Measurements from ENCODE around the gene MZF1. TPM values are rescaled to one million over a fixed set of nuclear protein-coding genes. Genes with fewer than 3 reads are reported as not detected.

Gene MZF1
- total RNA-seq, 1 donor from 2014 or later: 32.4 TPM

DNA sequence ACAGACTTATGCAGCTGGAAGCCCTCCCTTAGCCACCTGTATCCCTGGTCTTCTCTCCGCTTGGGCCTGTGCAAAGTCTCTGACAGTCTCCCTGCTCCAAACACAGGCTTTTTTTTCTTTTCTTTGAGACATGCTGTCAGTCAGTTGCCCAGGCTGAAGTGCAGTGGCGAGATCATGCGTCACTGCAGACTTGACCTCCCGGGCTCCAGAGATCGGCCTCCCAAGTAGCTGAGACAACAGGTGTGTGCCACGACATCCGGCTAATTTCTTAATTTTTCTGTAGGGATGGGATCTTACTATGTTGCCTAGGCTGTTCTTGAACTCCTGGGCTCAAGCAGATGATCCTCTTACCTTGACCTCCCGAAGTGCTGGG is 1.6 kb downstream of the MZF1 start:
- peak; percentile 50 for DNase-seq (ENCODE audit: low spot score)
- intact Hi-C loops (cut with DNase I): no loop called here
- no peak for ATAC-seq

DNA sequence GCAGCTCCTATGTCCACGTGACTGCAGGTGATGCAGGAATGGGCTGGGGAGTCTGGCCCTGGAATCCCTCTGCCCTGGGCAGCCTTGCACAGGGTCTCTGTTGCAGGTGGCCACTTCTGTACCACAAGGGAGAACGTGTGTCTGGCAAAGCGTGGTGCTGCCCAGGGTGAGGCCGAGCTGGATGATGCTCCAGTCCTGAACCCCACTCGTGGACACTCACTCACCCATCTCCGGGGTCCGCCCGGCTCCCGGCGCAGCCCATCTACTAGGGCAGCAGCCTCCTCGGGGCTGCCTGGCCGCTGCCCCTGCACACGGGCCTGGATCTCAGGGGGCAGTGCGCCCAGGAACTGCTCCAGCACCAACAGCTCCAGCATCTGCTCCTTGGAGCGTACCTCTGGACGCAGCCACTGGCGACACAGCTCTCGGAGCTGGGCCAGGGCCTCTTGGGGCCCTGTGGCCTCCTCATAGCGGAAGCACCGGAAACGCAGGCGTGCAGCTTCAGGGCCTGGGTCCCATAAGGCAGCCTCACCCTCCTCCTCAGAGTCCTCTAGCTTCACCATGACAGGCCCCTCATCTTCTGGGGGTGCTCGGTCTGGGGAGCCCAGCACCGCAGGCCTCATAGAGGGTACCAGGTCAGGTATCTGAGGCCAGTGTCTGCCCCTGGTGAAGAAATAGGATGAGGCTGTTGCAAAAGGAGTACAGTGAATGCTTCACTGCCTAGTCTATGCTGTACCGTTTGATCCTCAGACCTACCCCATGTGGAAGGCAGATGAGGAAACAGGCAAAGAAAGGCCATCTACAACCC is 2.2 kb downstream of the MZF1 start:
- ATAC-seq (no peak), DNase-seq (ENCODE audit: low spot score) (peak; percentile 61)
- intact Hi-C loops (cut with DNase I): no loop called here

DNA sequence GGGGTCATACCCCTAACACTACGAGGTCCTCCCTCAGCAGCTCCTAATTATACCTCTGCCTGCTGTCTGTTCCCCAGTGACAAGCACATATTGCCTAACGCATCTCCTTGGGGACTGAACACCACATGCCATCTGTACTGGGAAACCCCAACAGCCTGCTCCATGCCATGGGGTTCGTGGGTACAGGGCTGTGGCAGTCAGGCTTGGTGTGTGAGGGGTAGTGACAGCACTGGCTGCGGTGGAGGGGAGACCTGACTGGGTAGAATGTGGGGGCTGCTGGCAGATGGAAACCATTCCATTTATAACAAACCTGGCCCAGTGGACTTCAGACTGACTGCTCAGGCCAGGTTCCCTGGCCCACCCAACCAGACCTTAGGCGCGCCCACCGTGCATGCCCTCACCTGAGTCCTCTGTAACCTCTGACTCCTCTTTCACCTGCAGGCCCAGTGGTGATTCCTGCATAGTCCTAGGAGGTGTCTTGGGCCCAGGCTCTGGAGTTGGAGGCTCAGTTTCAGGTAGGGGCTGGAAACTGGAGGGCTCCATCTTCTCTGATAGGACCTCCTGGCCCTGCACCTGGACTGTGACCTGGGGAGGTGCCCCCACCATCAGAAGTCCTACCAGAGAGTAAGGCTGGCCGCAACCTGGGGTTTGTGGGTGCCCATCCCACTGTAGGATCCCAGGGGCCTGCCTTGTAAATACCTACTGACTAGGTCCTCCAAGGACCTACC is 3.0 kb downstream of the MZF1 start:
- intact Hi-C loops (cut with DNase I): no loop called here
- peak; percentile 54 for DNase-seq (ENCODE audit: low spot score)
- no peak for ATAC-seq

DNA sequence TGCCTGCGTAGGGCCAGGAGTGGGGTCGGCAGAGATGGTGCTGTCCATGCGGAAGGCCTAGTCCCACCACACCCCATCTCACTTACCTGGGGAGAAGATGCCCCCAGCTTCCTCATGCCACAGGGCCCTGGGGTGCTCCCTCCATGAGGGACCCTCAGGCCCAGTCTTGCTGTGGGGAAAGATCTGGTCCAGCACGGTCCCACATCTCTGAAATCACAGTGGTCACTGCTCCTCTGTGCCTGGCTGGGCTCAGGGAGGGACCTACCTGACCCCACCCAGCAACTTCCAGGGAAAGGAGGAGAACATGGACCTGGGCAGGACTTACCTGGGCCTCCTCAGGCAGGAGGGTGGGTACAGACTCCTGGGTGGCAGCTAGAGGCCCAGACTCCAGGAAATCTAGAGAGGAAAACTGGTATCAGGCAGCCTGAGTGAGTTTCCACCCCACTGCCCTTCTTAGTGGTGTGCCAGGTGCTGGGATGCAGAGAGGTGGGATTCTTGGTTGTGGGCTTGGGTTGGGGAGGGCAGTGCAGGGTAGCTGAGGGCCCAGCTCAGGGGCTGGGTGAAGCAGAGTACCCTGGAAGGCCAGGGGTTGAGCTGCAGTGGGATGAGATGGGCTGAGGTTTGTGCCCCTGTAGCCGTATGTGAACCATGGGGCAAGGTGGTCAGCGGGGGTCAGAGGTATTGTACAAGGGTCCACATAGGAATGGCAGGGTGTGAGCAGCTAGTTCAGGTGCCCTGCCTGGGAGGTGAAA is 3.8 kb downstream of the MZF1 start:
- intact Hi-C loops (cut with DNase I): no loop called here
- DNase-seq (ENCODE audit: low spot score) (peak; percentile 52), ATAC-seq (no peak)

DNA sequence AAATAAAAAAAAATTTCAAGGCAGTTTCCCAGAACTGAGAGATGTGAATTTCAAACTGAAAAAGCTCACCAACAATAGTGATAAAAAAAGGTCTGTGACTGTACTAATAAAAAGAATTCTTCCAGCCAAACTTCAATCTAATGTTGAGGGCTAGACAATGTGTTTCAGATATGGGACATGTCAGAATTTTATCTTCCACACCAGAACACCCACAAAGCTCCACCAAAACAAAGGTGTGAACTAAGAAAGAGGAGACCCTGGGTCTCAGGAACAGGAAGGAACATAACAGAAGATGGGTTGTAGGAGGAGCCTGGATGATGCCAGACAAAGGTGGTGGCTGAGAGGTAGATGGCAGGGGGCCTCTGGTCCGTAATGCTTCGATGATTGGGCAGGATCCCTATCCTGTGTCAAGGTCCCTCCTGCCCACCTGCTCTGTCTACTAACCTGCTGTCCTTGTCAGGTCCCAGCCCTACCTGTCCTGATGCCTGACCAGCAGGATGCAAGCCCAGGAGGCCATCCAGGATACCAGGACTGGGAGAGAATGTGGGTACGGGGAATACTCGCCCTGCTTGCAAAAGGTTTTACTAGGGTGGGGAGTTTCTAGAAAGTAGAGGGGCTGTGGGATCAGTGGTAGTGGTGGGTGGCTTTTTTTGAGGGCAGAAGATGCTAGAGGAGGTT is 4.5 kb downstream of the MZF1 start:
- DNase-seq (ENCODE audit: low spot score) (peak; percentile 39), ATAC-seq (no peak)
- intact Hi-C loops (cut with DNase I): no loop called here

DNA sequence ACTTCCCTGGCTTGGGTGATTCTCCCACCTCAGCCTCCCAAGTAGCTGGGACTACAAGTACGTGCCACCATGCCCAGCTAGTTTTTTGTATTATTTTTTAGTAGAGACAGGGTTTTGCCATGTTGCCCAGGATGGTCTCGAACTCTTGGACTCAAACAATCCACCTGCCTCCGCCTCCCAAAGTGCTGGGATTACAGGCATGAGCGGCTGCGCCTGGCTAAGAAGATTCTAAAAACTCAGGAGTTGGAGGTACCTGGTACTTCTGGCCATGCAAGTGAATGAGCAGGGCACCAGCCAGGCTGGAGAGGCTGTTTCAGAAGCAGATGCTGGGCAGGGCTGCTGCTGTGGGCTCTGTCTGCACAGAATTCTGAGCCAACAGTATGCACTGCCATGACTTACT is 6.1 kb downstream of the MZF1 start:
- intact Hi-C loops (cut with DNase I): no loop called here
- ATAC-seq (no peak), DNase-seq (ENCODE audit: low spot score) (peak; percentile 42)

DNA sequence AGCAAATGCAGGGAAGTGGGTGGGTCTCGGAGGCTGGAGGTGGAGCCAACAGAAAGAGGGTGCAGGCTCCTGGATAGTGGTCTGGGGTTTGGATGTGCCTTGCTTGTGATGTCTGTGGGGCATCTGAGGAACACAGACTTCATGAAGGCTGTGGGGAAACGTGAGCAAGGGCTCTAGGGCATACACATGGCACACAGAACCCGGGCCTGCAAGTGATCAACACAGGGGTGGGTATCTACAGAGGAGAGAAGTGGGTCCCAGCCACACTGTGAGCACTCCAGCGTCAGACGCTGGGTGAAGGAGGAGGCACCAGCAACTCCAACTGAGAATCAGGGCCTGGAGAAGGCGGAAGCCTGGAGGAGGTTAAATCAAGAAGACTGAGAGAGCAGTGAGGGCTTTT is 9.3 kb downstream of the MZF1 start:
- intact Hi-C loops (cut with DNase I): no loop called here
- ATAC-seq: no peak
- DNase-seq (ENCODE audit: low spot score): peak; percentile 56

DNA sequence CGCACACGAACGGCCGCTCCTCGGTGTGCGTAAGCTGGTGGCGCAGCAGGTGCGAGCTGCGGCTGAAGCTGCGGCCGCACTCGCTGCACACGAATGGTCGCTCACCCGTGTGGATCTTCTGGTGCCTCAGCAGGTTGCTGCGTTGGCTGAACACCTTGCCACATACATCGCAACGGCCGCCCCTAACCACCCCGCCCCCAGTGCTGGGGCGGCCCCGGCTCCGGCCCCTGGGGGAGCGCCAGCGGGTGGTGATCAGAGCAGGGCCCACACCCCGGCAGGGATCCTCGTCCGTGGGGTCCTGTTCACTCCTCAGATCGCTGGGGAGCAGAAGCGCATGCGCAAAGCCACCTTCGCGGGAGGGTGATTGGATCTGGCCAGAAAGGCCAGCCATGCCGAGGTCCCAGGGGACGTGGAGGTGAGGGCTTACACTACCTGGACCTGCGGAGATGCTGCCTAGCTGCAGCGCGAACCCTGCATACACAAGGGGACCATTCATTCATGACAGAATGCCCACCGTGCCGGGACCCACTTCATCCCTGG is 10.0 kb downstream of the MZF1 start:
- ATAC-seq (no peak), DNase-seq (ENCODE audit: low spot score) (peak; percentile 74)
- intact Hi-C loops (cut with DNase I): no loop called here

DNA sequence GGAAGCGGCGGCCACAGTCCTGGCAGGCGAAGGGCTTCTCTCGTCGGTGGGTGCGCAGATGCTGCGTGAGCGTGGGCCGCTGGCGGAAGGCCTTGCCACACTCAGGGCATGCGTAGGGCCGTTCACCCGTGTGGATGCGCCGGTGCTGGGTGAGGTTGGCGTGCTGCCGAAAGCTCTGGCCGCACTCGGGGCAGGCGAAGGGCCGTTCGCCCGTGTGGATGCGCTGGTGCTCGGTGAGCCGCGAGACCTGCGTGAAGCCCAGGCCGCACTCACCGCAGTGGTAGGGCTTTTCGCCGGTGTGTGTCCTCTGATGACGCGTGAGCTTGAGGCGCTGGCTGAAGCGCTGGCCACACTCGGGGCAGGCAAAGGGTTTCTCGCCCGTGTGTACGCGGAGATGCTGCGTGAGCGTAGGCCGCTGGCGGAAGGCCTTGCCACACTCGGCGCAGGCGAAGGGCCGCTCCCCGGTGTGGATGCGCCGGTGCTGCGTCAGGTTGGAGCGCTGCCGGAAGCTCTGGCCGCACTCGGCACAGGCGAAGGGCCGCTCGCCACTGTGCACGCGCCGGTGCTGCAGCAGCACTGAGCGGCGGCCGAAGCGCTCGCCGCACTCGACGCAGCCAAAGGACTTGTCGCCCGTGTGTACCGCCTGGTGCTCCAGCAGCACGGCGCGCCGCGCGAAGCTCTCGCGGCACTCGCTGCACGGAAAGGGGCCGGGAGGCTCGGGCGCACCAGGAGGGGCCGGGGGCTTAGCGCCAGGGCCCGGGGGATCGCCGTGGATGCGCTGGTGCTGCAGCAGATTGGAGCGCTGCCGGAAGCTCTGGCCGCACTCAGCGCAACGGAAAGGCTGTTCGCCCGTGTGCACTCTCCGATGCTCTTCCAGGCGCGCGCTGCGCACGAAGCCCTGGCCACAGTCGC is 10.8 kb downstream of the MZF1 start:
- no peak for ATAC-seq
- peak; percentile 73 for DNase-seq (ENCODE audit: low spot score)
- intact Hi-C loops (cut with DNase I): no loop called here

DNA sequence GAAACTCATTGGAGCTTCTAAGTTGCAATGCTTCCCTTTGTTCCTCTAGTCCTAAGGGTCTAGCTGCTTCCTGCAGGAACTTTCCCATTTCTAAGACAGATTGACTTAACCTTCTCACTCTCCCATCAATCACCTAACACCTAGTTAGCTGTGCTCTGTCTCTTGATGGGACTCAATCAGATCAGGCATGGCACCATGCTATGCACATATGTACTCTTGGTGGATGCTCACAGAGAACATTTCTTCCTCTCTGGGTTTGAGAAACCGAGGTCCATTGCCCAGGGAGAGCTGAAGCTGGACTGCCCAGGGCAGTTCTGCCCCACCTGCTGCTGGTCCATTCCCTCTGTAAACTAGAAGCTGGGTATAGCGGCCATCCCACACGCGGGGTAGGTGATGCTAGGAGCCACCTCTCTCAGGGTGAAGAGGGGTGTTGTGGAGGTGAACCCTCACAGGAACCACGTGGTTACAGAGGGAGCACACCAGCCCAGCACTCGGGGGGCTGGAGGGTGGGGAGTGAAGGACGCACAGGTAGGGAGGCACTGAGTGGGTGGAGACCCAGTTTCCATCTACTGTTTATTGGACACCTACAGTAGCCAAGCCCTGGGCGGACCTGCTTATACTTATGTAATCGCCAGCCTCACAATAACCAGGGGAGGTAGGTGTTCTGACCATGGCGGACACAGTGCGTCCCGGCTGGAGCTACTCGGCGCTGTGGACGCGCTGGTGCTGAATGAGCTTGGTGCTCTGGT is 11.6 kb downstream of the MZF1 start:
- intact Hi-C loops (cut with DNase I): no loop called here
- no peak for DNase-seq (ENCODE audit: low spot score)
- ATAC-seq: no peak

DNA sequence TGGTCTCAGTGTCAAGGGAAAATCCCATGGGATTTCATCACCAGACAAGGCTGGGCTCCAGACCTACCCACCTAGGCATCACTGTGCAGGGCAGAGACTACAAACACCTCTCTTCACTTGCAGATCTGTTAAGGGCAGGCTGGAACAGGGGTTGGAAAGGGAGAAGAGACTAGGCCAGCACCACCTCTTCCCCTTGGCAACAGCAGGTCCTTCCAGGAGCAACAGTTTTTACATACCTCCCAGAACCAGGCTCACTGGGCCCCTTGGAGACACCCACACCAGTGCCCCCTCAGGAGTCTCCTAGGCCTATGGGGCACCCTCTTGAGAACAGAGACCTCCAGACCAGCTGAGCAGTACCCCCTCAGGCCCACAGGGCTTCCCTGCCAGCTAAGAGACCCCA is 12.2 kb downstream of the MZF1 start:
- intact Hi-C loops (cut with DNase I): no loop called here
- DNase-seq (ENCODE audit: low spot score) (no peak), ATAC-seq (no peak)

DNA sequence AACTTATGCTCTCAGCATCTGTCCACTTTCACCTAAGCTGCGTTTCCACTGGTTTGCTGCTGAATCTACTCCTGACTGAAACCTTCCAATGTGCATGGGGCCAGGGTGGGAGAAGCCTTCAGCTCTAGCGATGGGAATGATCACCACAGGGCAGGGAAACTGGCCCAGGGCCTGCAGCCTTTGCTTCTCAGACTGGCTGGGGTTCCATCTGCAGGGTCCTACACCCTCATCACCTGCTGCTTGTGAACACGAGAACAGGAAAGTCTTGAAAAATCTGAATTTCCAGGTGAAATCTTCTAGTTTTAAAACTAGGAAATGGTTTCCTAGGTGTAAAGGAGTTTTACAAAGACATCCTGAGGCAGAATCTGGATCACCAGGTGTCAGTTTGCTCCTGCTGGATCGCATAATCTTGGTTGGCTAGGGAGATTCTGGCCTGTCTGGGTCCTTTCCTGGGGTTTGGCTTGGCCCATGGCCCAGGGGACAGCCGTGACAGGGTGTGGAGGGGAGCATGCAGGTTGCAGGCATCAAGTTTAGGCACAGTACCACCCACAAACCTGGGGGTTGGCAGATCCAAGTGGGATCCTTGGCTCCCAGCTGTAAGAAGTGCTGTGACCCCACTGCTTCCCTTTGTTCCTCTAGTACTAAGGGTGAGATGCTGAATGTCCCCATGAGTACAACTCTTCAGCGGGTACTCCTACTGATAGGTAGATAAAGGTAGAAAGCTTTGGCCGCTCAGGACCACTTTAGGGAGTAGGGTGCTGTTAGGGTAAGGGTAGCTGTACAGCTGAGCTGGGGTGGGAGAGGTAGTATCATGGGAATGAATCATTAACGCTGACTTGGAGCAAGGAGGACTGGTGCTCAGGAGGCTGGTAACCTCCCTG is 12.9 kb downstream of the MZF1 start:
- no peak for ATAC-seq
- intact Hi-C loops (cut with DNase I): no loop called here
- DNase-seq (ENCODE audit: low spot score): no peak

DNA sequence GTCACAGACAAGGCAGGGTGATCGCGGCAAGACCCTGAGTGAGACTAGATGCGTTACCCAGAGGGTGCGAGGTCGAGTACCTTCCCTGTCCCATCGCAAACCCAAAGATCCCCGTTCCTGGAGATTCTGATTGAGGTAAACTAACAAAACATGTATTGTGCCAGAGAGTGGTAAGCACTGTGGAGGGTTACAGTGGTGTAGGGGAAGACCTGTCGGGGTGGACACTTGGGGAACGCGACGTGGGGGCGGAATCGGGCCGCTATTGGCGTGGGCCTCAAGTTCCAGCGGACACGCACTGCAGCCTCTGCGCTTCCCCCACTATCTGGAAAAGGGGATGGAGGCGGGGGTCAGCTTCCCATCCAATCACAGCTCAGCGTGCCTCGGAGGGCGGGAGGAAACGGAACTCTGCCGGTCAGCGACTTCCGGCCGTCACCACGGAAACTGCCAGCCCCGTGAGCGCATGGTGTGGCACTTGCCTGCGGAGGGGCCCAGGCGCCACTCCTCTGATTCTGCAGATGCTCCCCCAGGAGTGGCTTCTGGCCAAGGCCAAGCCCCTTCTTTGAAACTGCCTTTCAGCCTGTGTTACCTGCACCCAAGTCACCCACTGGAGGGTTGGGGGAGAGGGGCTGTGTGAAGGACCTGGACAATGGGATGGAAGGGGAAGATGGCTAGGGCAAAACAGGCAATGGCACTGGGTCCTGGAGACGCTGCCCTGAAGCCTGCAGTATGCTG is 13.7 kb downstream of the MZF1 start:
- intact Hi-C loops (cut with DNase I): no loop called here
- ATAC-seq (peak; percentile 83), DNase-seq (ENCODE audit: low spot score) (peak; percentile 95)

DNA sequence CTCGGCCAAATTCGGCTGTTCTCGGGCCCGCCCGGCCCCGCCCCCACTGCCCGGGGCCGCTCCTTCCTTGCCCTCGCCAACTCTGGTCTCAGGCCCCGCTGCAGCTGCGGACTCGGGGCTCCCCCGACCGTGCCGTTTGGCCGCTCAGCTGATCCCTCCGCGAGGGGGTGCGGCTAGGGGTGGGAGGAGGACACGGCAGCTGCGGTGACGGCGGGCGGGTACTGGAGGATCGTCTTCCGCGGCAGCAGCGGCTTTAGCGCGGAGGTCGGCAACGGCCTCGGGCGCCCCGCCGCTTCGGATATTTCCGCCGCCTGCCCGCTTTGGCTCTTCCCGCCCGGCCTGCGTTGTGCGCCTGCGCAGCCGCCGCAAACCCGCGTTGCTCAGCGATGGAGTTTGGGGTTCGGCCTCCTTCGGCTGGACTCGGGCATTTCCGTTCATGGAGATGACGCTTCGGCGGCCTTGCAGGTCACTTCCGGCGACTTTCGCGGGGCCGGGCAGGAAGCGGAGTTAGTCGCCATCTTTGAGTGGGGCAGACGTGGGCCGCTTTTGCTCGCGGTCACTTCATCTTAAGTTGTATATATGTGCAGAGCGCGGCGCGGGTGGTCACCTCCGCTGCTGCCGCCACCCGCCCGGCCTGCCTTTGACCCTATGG is 14.4 kb downstream of the MZF1 start:
- DNase-seq (ENCODE audit: low spot score) (peak; percentile 100), ATAC-seq (peak; percentile 89)
- intact Hi-C loops (cut with DNase I): no loop called here

DNA sequence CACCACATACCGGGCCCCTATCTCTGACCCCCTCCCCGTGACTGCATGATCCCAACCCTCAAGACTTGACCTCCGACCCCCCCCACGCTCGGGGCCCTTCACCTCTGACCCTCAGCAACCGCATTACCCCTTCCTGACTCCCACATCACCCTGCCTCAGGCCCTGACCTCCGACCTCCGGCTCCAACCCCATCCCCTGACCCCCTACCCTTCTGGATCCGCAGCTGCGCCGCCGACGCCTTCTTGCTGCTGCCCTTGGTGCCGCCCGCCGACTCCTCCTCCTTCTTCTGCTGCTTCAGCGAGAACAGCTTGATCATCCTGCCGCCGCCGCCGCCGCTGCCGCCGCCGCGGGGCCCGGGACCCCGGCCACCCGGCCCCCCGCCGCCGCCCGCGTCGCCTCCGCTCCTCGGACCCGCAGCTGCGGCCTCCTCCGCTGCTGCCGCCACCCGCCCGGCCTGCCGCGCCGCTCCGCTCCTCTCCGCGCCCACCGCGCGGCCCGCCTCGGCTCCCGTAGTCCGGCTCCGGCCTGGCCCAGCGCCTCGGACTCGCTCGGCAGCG is 15.0 kb downstream of the MZF1 start, which contains the start of gene UBE2M:
UBE2M (minus strand) TSS at position 546 of the 557 bp plus-strand sequence; CDS start at position 316, 230 bp downstream.
- intact Hi-C loops (cut with DNase I): no loop called here
- DNase-seq (ENCODE audit: low spot score) (peak; percentile 85), ATAC-seq (no peak)
